ENCODE data around the gene TNS2.

TNS2 gene

DNA sequence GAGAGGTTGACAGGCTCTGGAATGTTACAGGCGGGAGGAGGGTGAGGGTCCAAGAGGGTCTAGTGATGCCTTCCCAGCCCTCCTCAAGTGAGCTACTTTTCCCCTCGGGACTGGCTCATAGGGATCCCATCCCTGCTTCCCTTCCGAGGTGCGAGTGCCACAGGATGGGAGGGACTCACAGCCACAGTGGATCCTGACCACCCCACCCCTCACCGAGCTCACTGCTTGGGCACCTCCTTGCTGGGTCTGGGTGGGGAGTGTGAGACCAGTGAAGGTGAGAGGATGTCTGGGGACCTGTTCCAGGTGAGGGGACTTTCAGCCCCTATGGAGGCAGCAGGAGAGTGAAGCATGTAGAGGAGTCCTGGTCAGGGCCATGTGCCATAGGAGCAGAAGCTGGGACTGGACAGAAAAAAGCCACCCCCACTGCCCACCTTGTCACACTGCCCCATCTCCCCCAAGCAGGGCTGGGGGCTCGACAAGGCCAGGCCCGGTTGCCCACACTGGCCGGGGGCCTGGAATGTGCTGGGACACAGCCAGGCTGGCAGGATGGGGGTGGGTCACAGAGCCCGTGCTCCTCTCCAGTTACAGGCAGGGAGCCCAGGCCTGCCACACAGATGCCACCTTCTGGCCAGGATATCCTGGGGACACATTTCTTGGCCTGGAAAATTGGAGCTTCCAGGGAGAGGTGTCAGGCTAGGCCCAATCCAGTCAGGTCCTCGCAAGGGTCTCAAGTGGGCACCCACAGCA lies 1.7 kb upstream of the TNS2 start:
- no peak for DNase-seq
- TF ChIP-seq POLR2A (IDR thresholded peaks at IDR 0.05; ENCODE audit: low read length) (no peak), GATA1 (IDR thresholded peaks at IDR 0.05; ENCODE audit: low read depth, low read length) (no peak)

DNA sequence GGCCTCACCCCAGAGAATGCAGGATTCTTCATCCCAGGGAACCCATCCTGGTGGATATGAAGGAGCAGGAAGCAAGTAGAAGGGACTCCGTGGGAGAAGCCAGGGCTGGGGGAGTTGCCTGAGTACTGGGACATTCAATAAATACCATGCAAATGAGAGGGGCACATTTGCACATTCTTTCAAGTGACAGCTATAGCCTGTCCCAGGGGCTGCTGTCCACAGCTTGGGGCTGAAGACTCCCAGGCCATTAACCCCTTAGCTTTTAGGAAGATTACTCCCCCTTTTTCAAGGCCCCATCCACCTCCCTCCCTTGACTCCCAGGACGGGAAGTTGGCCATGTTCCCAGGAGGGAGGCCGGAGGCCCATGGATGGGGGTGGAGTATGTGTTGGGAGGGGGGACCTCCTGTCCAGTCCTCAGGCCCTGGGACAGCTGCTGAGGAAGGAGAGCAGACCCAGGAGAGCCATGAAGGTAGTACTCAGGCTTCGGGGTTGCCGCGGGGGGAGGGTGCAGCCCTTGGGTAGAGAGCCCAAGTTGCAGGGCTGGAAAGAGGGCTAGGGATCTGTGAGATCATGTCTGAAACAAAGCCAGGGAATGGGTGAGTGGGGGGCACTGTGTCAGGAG lies 974 bp upstream of the TNS2 start:
- DNase-seq: no peak
- no peak for TF ChIP-seq GATA1 (IDR thresholded peaks at IDR 0.05; ENCODE audit: low read depth, low read length)
- no peak for TF ChIP-seq POLR2A (IDR thresholded peaks at IDR 0.05; ENCODE audit: low read length)

DNA sequence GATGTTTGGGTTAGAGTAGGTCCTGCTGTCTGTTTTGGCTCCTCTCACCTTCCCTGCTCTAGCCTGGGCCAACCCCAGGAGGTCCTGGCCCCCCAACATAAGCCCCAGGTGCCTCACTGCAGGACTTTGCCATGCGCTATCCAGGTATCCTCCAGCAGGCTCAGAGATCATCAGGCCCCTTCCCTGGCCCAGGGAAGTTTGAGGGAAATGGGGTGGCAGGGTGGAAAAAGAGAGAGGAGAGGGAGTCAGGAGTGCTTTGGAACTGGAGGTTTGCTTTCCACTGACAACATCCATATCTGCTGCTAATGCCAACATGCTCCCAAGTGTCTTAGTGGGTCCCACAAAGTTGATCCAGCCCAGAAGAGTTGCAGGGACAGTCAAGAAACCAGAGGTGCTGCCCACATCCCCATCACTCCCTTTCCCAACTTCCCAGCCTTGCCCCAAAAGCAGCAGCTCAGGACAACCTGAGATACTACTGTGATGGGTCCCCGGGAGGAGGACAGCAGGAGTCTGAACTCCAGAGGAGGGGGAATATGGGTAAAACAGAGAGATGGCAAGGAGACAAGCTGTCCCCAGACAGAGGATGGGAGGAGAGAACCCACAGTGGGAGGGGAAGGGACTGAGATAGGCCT lies 677 bp downstream of the TNS2 start:
- DNase-seq: no peak
- TF ChIP-seq POLR2A (IDR thresholded peaks at IDR 0.05; ENCODE audit: low read length) (no peak), GATA1 (IDR thresholded peaks at IDR 0.05; ENCODE audit: low read depth, low read length) (no peak)

DNA sequence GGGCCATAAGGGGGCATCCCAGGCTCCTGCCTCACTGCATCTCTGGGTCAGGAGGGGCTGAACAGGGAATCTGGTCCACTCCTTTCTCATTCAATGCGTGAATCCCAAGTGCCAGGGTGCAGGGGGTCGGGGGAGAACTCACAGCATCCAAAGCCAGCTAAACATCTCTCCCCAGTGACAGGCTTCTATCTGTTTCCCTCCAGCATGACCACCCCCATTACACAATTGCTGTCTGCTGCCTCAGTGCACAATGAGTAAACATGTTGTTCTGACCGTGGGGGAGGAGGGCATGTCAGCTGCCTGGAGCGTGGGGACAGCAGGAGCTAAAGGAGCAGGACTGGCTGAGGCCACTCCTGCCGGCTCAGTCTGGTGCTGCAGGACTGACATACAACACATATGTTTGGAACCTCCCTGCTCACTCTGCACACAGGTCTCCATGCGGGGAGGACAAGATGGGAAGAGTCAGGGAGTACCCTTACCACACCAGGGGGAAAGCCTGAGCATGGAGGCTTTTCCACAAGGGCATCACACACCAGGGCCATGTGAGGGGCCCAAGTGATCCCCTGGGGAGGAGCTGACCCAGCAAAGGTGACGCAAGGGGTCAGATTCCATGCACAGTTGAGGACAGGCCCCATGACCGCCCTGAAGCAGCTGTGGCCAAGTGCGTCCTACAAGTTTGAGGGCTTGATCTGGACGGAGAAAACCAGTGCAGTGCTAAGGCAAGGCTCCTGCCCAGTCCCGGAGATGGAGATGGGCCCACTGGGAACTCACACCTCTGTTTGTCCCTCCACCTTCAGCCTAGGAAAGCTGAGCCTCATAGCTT lies 1.4 kb downstream of the TNS2 start:
- DNase-seq: no peak
- TF ChIP-seq POLR2A (IDR thresholded peaks at IDR 0.05; ENCODE audit: low read length): no peak
- TF ChIP-seq GATA1 (IDR thresholded peaks at IDR 0.05; ENCODE audit: low read depth, low read length): no peak

GRCh38 chr12:53051881-53052412 lies 2.1 kb downstream of the TNS2 start:
- TF ChIP-seq GATA1 (IDR thresholded peaks at IDR 0.05; ENCODE audit: low read depth, low read length) (no peak), POLR2A (IDR thresholded peaks at IDR 0.05; ENCODE audit: low read length) (no peak)
- no peak for DNase-seq

- peak; percentile 14 to 32 for DNase-seq
- TF ChIP-seq GATA1 (IDR thresholded peaks at IDR 0.05; ENCODE audit: low read depth, low read length): no peak
- TF ChIP-seq POLR2A (IDR thresholded peaks at IDR 0.05; ENCODE audit: low read length): no peak
Measured at GRCh38 chr12:53052419-53053217, 2.8 kb downstream of the TNS2 start.

- peak; percentile 48 to 69 for DNase-seq
Measured at GRCh38 chr12:53053218-53054111, 3.6 kb downstream of the TNS2 start.

DNA sequence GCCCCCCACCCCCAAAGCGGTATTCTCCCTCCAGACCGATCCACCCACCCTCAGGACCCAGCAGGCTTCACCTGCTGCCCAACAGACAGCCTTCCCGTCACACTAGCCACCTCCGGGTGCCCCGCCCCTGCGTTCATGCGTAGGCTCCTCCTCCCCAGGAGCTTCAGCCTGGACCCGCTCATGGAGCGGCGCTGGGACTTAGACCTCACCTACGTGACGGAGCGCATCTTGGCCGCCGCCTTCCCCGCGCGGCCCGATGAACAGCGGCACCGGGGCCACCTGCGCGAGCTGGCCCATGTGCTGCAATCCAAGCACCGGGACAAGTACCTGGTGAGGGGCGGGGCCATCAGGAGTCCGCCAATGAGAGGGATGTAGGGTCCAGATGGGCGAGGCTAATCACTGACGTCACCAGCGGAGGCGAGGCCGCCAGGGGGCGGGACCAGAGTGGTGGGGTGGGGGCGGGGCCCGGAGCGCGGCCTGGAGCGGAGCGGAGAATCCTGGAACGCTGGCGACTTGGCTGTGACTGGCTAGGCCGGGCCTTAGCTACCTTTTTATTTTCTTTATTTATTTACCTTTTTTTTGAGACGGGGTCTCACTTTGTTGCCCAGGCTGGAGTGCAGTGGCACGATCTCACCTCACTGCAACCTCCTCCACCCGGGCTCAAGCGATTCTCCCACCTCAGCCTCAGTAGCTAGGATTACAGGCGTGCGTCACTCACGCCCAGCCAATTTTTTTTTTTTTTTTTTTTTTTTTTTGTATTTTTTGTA lies 4.4 kb downstream of the TNS2 start:
- peak; percentile 88 to 93 for DNase-seq
- TF ChIP-seq GATA1 (IDR thresholded peaks at IDR 0.05; ENCODE audit: low read depth, low read length): no peak
- no peak for TF ChIP-seq POLR2A (IDR thresholded peaks at IDR 0.05; ENCODE audit: low read length)

More at GRCh38 chr12:53053218-53054111, 3.6 kb downstream of the TNS2 start:
- TF ChIP-seq GATA1 (IDR thresholded peaks at IDR 0.05; ENCODE audit: low read depth, low read length) (no peak), POLR2A (IDR thresholded peaks at IDR 0.05; ENCODE audit: low read length) (no peak)

DNA sequence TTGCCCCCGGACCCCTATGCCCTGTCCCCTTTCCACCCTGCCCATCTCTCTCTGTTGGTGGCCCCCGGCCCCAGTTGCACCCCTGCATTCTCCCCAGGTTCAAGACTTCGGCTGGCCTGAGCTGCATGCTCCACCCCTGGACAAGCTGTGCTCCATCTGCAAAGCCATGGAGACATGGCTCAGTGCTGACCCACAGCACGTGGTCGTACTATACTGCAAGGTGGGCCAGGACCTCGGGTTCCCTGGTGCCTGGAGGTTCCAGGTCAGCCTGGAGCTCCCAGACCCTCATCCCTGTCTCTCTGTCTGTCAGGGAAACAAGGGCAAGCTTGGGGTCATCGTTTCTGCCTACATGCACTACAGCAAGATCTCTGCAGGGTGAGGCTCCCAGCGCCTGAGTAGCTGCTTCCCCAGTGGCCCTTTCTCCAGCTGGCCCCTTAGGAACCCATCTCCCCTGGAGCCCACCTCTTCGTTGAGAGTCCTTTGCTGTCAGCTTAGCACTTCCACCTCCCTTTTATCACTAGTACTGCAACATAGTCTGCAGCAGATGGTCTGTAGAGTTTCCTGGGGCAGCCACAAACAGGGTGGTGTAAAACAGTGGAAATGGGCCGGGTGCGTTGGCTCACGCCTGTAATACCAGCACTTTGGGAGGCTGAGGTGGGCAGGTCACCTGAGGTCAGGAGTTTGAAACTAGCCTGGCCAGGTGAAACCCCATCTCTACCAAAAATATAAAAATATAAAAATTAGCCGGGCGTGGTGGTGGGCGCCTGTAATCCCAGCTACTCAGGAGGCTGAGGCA lies 5.8 kb downstream of the TNS2 start:
- DNase-seq: no peak
- no peak for TF ChIP-seq POLR2A (IDR thresholded peaks at IDR 0.05; ENCODE audit: low read length)
- no peak for TF ChIP-seq GATA1 (IDR thresholded peaks at IDR 0.05; ENCODE audit: low read depth, low read length)

DNA sequence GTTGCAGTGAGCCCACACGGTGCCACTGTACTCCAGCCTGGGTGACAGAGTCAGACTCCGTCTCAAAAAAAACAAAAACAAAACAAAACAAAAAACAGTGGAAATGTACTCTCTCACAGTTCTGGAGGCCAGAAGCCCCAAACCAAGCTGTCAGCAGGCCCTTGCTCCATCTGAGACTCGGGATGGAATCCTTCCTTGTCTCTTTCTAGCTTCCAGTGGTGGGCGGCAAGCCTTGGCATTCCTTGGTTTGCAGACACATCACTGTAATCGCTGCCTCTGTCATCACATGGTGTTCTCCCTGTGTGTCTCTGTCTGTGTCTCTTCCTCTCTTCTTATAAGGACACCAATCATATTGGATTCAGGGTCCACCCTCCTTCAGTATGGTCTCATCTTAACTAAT lies 6.4 kb downstream of the TNS2 start:
- DNase-seq: no peak
- no peak for TF ChIP-seq GATA1 (IDR thresholded peaks at IDR 0.05; ENCODE audit: low read depth, low read length)

- TF ChIP-seq POLR2A (IDR thresholded peaks at IDR 0.05; ENCODE audit: low read length) (no peak), GATA1 (IDR thresholded peaks at IDR 0.05; ENCODE audit: low read depth, low read length) (no peak)
- DNase-seq: no peak
Measured at GRCh38 chr12:53056901-53057300, 7.0 kb downstream of the TNS2 start.

All from erythroblast (primary cell).